Measurements from ENCODE around the gene DHX32. TPM values are rescaled to one million over a fixed set of nuclear protein-coding genes. Genes with fewer than 3 reads are reported as not detected.

Gene DHX32
- total and polyA plus RNA-seq, 2 donors (not counting 1 experiment from before 2014, with no cell fraction given), result 5.2 to 12.4 TPM

DNA sequence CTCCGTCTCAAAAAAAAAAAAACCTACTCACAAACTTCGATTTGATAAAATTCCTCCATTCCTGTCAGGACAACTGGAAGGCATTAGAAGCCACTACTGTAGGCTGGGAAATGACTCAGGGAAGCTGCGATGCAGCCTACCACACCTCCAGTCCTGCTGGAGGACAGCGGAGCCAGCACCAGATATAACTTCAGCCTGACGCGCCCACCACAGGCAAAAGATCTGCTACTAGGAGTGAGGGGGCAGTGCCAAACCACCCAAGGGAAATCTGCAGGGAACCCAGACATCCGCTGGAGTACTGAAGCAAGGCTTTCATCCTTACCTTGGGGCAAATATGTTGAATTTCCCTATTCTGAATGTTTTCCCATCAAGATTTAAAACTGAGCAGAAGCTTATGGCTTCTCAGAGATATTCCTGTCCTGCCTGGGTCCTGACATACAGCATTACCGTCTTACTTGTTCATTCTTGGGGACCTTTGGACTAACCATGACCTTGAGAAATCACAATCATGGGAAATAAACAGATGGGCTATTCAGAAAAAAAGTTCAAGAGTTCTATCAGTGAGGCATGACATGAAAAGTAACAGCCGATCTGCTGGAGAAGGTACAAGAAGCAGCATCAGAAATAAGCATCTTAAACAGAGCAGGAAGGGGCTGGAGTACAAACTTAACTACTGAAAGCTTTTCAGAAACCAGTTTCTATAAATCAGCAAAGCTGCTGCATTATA lies 37.3 kb downstream of the DHX32 start:
- TF ChIP-seq EZH2 (IDR thresholded peaks at IDR 0.05; ENCODE audit: borderline replicate concordance, insufficient read depth, low read depth, low read length, poor library complexity, severe bottlenecking), result no peak
- TF ChIP-seq, protein P1, sequence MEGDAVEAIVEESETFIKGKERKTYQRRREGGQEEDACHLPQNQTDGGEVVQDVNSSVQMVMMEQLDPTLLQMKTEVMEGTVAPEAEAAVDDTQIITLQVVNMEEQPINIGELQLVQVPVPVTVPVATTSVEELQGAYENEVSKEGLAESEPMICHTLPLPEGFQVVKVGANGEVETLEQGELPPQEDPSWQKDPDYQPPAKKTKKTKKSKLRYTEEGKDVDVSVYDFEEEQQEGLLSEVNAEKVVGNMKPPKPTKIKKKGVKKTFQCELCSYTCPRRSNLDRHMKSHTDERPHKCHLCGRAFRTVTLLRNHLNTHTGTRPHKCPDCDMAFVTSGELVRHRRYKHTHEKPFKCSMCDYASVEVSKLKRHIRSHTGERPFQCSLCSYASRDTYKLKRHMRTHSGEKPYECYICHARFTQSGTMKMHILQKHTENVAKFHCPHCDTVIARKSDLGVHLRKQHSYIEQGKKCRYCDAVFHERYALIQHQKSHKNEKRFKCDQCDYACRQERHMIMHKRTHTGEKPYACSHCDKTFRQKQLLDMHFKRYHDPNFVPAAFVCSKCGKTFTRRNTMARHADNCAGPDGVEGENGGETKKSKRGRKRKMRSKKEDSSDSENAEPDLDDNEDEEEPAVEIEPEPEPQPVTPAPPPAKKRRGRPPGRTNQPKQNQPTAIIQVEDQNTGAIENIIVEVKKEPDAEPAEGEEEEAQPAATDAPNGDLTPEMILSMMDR (IDR thresholded peaks at IDR 0.05), result no peak
- Mint-ChIP-seq H3K4me3 (no peak overlapping the region), H3K9me3 (ENCODE audit: insufficient read depth) (no peaks in the 10 kb centered on the region), H3K4me1 (no peaks in the 10 kb centered on the region), H3K27ac (no peak overlapping the region), H3K27me3 (no peaks in the 10 kb centered on the region)
- Histone ChIP-seq H3K27me3 (replicated peaks in 1 of 4; ENCODE audit: control extremely low read depth in 1 of 4, control insufficient read depth in 3 of 4, insufficient read depth in 4 of 4, low read length in 3 of 4) (no peaks in the 10 kb centered on the region), H4K20me1 (ENCODE audit: control insufficient read depth, insufficient read depth, low read length, poor library complexity, severe bottlenecking) (no peaks in the 10 kb centered on the region), H3K36me3 (replicated peaks in 1 of 2; ENCODE audit: control extremely low read depth in 1 of 2, control insufficient read depth in 1 of 2, extremely low read depth in 1 of 2, insufficient read depth in 2 of 2, low read length in 1 of 2) (peaks cover 0 to 32% of the 10 kb centered on the region in 2 experiments), H3K4me2 (replicated peaks; ENCODE audit: low read depth, low read length, poor library complexity, severe bottlenecking) (no peak overlapping the region), H3K4me3 (ENCODE audit: control extremely low read depth in 1 of 5, extremely low read depth in 1 of 5, insufficient read depth in 1 of 5, low read depth in 2 of 5, low read length in 4 of 5) (no peak overlapping the region), H3K79me2 (ENCODE audit: control insufficient read depth, insufficient read depth, low read length) (no peaks in the 10 kb centered on the region), H3K9ac (ENCODE audit: low read length) (no peak overlapping the region), H3K27ac (ENCODE audit: low read length in 2 of 2) (no peak overlapping the region), H3K9me3 (ENCODE audit: control extremely low read depth in 1 of 3, control insufficient read depth in 2 of 3, insufficient read depth in 1 of 3, low read length in 2 of 3) (no peaks in the 10 kb centered on the region), H2AFZ (ENCODE audit: insufficient read depth, low read depth, low read length, poor library complexity, severe bottlenecking) (no peak overlapping the region), H3K4me1 (ENCODE audit: control insufficient read depth in 2 of 2, insufficient read depth in 2 of 2, low read length in 2 of 2) (no peaks in the 10 kb centered on the region)
- 97% methylated on average over 7 of the region's 9 CpGs for WGBS (ENCODE audit: insufficient coverage)
- POLR2A ChIA-PET, result no interaction called here
- DNase-seq (no peak), ATAC-seq (ENCODE audit: low read depth) (no peak)
- intact Hi-C loops (cut with micrococcal nuclease), result no loop called here
- CTCF ChIA-PET, result no interaction called here

- intact Hi-C loops (cut with micrococcal nuclease), result no loop called here
- no peak overlapping the region for H2AFZ ChIP-seq (ENCODE audit: insufficient read depth, low read depth, low read length, poor library complexity, severe bottlenecking)
Measured at GRCh38 chr10:125840955-125841354, 40.1 kb downstream of the DHX32 start.

More at GRCh38 chr10:125840955-125841354, 40.1 kb downstream of the DHX32 start:
- no CpG with 5 or more reads among the region's 3 CpGs for WGBS (ENCODE audit: insufficient coverage)
- H3K27me3 ChIP-seq (replicated peaks in 1 of 4; ENCODE audit: control extremely low read depth in 1 of 4, control insufficient read depth in 3 of 4, insufficient read depth in 4 of 4, low read length in 3 of 4), result no peaks in the 10 kb centered on the region
- H3K27ac ChIP-seq (ENCODE audit: low read length in 2 of 2), result no peak overlapping the region
- Mint-ChIP-seq H3K4me3 (no peak overlapping the region), H3K9me3 (ENCODE audit: insufficient read depth) (no peaks in the 10 kb centered on the region), H3K4me1 (no peaks in the 10 kb centered on the region), H3K27me3 (no peaks in the 10 kb centered on the region), H3K27ac (no peak overlapping the region)
- H3K4me1 ChIP-seq (ENCODE audit: control insufficient read depth in 2 of 2, insufficient read depth in 2 of 2, low read length in 2 of 2), result no peaks in the 10 kb centered on the region
- CTCF ChIA-PET, result no interaction called here
- no peak for TF ChIP-seq EZH2 (IDR thresholded peaks at IDR 0.05; ENCODE audit: borderline replicate concordance, insufficient read depth, low read depth, low read length, poor library complexity, severe bottlenecking)
- TF ChIP-seq, protein P1 (IDR thresholded peaks at IDR 0.05), result no peak
- DNase-seq (no peak), ATAC-seq (ENCODE audit: low read depth) (no peak)
- H4K20me1 ChIP-seq (ENCODE audit: control insufficient read depth, insufficient read depth, low read length, poor library complexity, severe bottlenecking), result no peaks in the 10 kb centered on the region
- no peak overlapping the region for H3K4me3 ChIP-seq (ENCODE audit: control extremely low read depth in 1 of 5, extremely low read depth in 1 of 5, insufficient read depth in 1 of 5, low read depth in 2 of 5, low read length in 4 of 5)
- no peak overlapping the region for H3K4me2 ChIP-seq (replicated peaks; ENCODE audit: low read depth, low read length, poor library complexity, severe bottlenecking)
- no peak overlapping the region for H3K9ac ChIP-seq (ENCODE audit: low read length)
- peaks cover 0 to 53% of the 10 kb centered on the region in 2 experiments for H3K36me3 ChIP-seq (replicated peaks in 1 of 2; ENCODE audit: control extremely low read depth in 1 of 2, control insufficient read depth in 1 of 2, extremely low read depth in 1 of 2, insufficient read depth in 2 of 2, low read length in 1 of 2)
- no peaks in the 10 kb centered on the region for H3K9me3 ChIP-seq (ENCODE audit: control extremely low read depth in 1 of 3, control insufficient read depth in 2 of 3, insufficient read depth in 1 of 3, low read length in 2 of 3)
- no peaks in the 10 kb centered on the region for H3K79me2 ChIP-seq (ENCODE audit: control insufficient read depth, insufficient read depth, low read length)
- POLR2A ChIA-PET, result no interaction called here
